ENCODE data around the gene FAHD2A.
"Not testable (repeated sequence)": the region's sequence is repeated elsewhere in the genome, so short reads cannot be mapped to it uniquely, and the experiment has no call there.

FAHD2A gene

DNA sequence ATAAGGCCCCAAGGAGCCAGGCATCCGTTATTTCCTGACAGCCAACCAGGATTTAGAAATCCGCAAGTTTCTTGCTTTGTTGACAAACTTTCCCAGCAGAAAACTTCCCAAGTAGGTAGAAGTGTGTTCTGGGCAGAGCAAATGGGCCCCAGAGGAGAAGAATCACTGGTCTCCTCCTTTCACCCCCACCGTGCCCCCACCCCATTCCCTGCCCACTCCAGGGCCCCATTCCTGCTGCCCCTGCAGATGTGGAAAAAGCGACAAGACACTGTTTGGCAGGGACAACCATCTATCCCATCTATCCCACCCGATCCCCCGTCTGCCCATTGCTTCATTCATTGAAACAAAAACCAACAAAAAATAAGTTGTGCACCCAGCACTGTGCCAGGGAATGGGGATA is 10.2 kb upstream of the FAHD2A start:
- no peak overlapping the region for H3K4me3 ChIP-seq (ENCODE audit: low read depth, low read length)
- TF ChIP-seq, protein P1, sequence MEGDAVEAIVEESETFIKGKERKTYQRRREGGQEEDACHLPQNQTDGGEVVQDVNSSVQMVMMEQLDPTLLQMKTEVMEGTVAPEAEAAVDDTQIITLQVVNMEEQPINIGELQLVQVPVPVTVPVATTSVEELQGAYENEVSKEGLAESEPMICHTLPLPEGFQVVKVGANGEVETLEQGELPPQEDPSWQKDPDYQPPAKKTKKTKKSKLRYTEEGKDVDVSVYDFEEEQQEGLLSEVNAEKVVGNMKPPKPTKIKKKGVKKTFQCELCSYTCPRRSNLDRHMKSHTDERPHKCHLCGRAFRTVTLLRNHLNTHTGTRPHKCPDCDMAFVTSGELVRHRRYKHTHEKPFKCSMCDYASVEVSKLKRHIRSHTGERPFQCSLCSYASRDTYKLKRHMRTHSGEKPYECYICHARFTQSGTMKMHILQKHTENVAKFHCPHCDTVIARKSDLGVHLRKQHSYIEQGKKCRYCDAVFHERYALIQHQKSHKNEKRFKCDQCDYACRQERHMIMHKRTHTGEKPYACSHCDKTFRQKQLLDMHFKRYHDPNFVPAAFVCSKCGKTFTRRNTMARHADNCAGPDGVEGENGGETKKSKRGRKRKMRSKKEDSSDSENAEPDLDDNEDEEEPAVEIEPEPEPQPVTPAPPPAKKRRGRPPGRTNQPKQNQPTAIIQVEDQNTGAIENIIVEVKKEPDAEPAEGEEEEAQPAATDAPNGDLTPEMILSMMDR (IDR thresholded peaks at IDR 0.05; ENCODE audit: low read depth, low read length), result no peak

DNA sequence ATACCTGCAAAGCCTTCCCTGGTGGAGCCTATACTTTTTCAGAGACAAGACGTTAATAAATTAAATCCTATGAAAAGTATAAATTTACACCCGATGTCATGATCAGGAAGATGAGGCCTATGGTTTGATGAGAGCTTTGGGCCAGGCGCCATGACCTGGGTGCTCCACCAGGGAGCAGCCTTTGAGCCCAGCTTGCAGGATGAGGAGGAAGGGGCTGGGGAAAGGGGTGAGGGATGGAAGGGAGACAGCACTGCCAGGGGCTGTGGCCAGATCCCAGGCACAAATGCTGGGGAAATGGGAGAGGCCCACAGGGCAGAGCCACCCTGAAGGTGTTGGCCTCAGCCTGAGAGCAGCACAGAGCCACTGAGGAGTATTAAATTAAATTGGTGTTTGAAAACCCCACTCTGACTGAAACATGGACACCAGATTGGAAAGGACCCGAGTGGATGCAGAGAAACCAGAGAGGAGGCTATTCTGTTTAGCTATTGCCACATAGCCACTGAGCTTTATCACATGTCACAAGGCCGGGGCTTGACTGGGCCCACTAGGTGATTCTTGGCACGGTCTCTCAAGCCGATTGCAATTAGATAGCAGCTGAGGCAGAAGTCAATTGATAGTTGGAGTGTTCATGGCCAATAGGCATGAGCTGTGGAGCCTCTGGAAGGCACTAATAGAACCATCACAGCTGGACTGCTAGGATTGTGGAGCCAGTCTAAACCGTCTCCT is 9.6 kb upstream of the FAHD2A start:
- TF ChIP-seq, protein P1 (IDR thresholded peaks at IDR 0.05; ENCODE audit: low read depth, low read length), result no peak
- no peak overlapping the region for H3K4me3 ChIP-seq (ENCODE audit: low read depth, low read length)

- H3K4me3 ChIP-seq (ENCODE audit: low read depth, low read length), result no peak overlapping the region
- TF ChIP-seq, protein P1 (IDR thresholded peaks at IDR 0.05; ENCODE audit: low read depth, low read length), result no peak
These were observed 8.6 kb upstream of the FAHD2A start for GRCh38 chr2:95393901-95394300.

DNA sequence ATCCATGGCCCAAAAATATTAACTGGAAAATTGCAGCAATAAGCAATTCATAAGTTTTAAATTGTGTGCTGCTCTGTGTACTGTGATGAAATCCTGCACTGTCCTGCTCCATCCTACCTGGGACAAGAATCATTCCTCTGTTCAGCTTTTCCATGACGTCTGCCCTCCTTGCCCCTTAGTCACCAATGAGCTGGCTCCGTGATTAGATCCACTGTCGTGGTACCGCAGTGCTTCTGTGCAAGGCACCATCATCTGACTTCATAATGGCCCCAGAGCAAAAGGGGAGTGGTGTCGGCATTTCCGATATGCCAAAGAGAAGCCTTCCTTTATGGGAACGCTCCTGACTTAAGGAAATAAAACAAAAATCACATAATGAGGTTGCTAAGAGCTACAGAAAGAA is 3.4 kb upstream of the FAHD2A start:
- TF ChIP-seq, protein P1 (IDR thresholded peaks at IDR 0.05; ENCODE audit: low read depth, low read length), result no peak
- no peak overlapping the region for H3K4me3 ChIP-seq (ENCODE audit: low read depth, low read length)

DNA sequence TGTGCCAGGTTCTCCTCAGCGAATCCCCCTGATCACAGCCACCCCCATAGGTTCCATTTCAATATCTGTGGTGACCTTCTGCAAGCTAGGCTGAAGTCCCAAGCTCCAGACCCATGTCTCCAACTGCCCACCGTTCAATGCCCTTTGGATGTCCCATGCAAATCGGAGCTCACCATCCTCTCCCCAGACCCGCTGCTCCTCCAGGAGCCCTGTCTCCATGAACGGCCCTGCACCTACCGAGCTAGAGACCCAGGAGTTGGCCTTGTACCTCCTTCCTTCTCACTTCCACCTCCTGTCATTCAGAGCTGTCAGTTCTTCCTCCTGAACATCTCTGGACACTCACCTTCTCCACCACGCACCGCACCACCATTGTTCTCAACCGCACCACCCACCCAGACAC is 1.0 kb upstream of the FAHD2A start:
- H3K4me3 ChIP-seq (ENCODE audit: low read depth, low read length), result peak overlapping the region; percentile 78
- TF ChIP-seq, protein P1 (IDR thresholded peaks at IDR 0.05; ENCODE audit: low read depth, low read length), result no peak

GRCh38 chr2:95402004-95402369 is 521 bp upstream of the FAHD2A start:
- peak overlapping the region; percentile 78 for H3K4me3 ChIP-seq (ENCODE audit: low read depth, low read length)

- H3K4me3 ChIP-seq (ENCODE audit: low read depth, low read length), result peak overlapping the region; percentile 78
- TF ChIP-seq, protein P1 (IDR thresholded peaks at IDR 0.05; ENCODE audit: low read depth, low read length), result peak; percentile 29; the same call in 1 of the 2 replicates
These were observed 755 bp downstream of the FAHD2A start for GRCh38 chr2:95403204-95403721.

DNA sequence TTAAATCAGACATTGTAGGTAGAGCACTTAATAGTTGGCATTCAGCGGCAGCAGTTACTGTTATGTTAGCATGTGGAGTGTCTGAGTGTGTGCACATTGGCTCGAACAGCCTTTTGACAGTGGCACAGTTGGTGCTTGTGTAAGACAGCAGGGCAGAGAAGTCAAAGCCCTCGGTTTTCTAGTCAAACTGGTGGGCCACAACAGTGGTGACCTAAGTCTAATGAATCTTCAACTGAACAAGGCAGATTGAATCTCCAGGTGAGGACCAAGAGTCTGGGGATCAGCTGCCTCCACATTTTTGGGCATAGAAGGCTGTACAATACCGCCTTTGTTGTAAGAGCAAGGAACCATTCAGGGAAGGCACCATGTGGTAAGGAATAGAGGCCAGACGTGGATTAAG is 1.3 kb downstream of the FAHD2A start:
- peak overlapping the region; percentile 78 for H3K4me3 ChIP-seq (ENCODE audit: low read depth, low read length)

- H3K4me3 ChIP-seq (ENCODE audit: low read depth, low read length), result not testable (repeated sequence)
These were observed 2.2 kb downstream of the FAHD2A start for GRCh38 chr2:95404676-95405075.

DNA sequence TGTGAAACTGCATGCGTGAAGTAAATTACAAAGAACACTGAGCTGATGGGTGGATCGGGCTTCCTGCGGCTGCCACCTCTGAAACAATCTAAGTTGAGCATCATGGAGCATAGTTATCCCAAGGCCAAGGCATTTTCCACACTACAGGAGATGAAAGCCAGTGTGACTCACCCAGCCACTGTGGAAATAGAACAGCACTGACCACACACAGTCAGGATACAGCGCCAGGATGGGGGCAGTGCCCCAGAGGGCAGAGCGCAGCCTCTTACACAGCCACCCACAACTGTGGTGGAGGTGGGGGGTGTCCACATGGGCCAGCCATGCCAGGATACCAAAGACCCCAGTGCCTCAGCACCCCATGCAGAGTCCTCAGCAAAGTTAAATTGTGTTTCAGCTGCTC is 8.7 kb downstream of the FAHD2A start:
- H3K4me3 ChIP-seq (ENCODE audit: low read depth, low read length), result not testable (repeated sequence)

Measured in WI38 (cell line).